Stimulated activated naive B cell treated with anti-CD40 and anti-IgM and Interleukin-4, amounts not matched to agents 10 μg/mL and 1 μg/mL and 100 μg/mL, for 72 hours (primary cell): ENCODE results near the gene RHOT2.

Experiments
- ATAC-seq, 2 donors: fragments of 150-1000 bp; cut with Tn5 transposase; replicated peaks; 2 replicates each; pipeline ENCODE4 v1.10.0; 2021; ENCODE audit warnings: moderate library complexity in 1 of 2
- DNase-seq: peaks from one replicate; pipeline ENCODE4 v3.0.0; 2021
- H3K27ac Mint-ChIP-seq: one replicate; pipeline ENCODE4 v1.8.0; 2022; ENCODE audit warnings: mild to moderate bottlenecking, mixed read lengths
- H3K27me3 Mint-ChIP-seq, 2 donors: one replicate each; pipeline ENCODE4 v1.8.0; 2022; ENCODE audit warnings: mixed read lengths in 2 of 2
- H3K36me3 Mint-ChIP-seq, 2 donors: one replicate each; pipeline ENCODE4 v1.8.0; 2022; ENCODE audit warnings: mixed read lengths in 2 of 2, mild to moderate bottlenecking in 1 of 2
- H3K4me1 Mint-ChIP-seq, 2 donors: one replicate each; pipeline ENCODE4 v1.8.0; 2022; ENCODE audit warnings: mixed read lengths in 2 of 2, mild to moderate bottlenecking in 1 of 2
- H3K4me3 Mint-ChIP-seq, 2 donors: one replicate each; pipeline ENCODE4 v1.8.0; 2022; ENCODE audit warnings: mild to moderate bottlenecking in 2 of 2, mixed read lengths in 2 of 2, moderate library complexity in 1 of 2
- H3K9me3 Mint-ChIP-seq, 2 donors: one replicate each; pipeline ENCODE4 v1.8.0; 2022; ENCODE audit warnings: mixed read lengths in 2 of 2, mild to moderate bottlenecking in 1 of 2

Gene RHOT2

GRCh38 chr16:674968-675883 is 7.3 kb downstream of the RHOT2 start, which contains the start of gene RHBDL1:
Gene RHBDL1, plus strand, starts transcription at chr16:675671. Its CDS starts 120 bp downstream, at chr16:675791.
- DNase-seq (no peak), ATAC-seq (no peak)
- Mint-ChIP-seq H3K4me3 (peak within 1 kb of the TSS; percentile 55 to 59), H3K27me3 (peaks cover 13 to 25% of the 10 kb centered on the region in 2 donors), H3K9me3 (no peaks in the 10 kb centered on the region), H3K27ac (peak within 1 kb of the TSS; percentile 56), H3K36me3 (peaks cover 13 to 35% of the 10 kb centered on the region in 2 donors), H3K4me1 (peaks cover 17 to 21% of the 10 kb centered on the region in 2 donors)

- H3K27me3 Mint-ChIP-seq: peaks cover 13 to 25% of the 10 kb centered on the region in 2 donors
- DNase-seq (no peak), ATAC-seq (no peak)
- H3K36me3 Mint-ChIP-seq: peaks cover 15 to 30% of the 10 kb centered on the region in 2 donors
- no peaks in the 10 kb centered on the region for H3K9me3 Mint-ChIP-seq
- H3K4me1 Mint-ChIP-seq: peaks cover 18 to 23% of the 10 kb centered on the region in 2 donors
- no peak overlapping the region for H3K4me3 Mint-ChIP-seq
- H3K27ac Mint-ChIP-seq: no peak overlapping the region
Measured at GRCh38 chr16:675884-676564, 8.1 kb downstream of the RHOT2 start.

- Mint-ChIP-seq H3K4me3 (no peak overlapping the region), H3K9me3 (no peaks in the 10 kb centered on the region)
- no peak for ATAC-seq
Measured at GRCh38 chr16:676565-676902, 8.6 kb downstream of the RHOT2 start.

GRCh38 chr16:676913-677312 is 9.0 kb downstream of the RHOT2 start:
- Mint-ChIP-seq H3K27ac (no peak overlapping the region), H3K27me3 (peaks cover 13 to 25% of the 10 kb centered on the region in 2 donors), H3K4me3 (no peak overlapping the region), H3K4me1 (peaks cover 26 to 31% of the 10 kb centered on the region in 2 donors), H3K9me3 (no peaks in the 10 kb centered on the region), H3K36me3 (peaks cover 21 to 30% of the 10 kb centered on the region in 2 donors)
- DNase-seq (no peak), ATAC-seq (no peak)

More at GRCh38 chr16:676565-676902, 8.6 kb downstream of the RHOT2 start:
- Mint-ChIP-seq H3K27me3 (peaks cover 13 to 25% of the 10 kb centered on the region in 2 donors), H3K27ac (no peak overlapping the region), H3K36me3 (peaks cover 20 to 29% of the 10 kb centered on the region in 2 donors), H3K4me1 (peaks cover 22 to 28% of the 10 kb centered on the region in 2 donors)
- DNase-seq: no peak

- Mint-ChIP-seq H3K4me3 (no peak overlapping the region), H3K27me3 (peaks cover 13 to 25% of the 10 kb centered on the region in 2 donors), H3K36me3 (peaks cover 24 to 34% of the 10 kb centered on the region in 2 donors), H3K4me1 (peaks cover 29 to 38% of the 10 kb centered on the region in 2 donors), H3K27ac (no peak overlapping the region), H3K9me3 (no peaks in the 10 kb centered on the region)
- DNase-seq: no peak
- no peak for ATAC-seq
Measured at GRCh38 chr16:677316-678190, 9.6 kb downstream of the RHOT2 start.

- no peak for ATAC-seq
- Mint-ChIP-seq H3K9me3 (no peaks in the 10 kb centered on the region), H3K27ac (no peak overlapping the region), H3K4me3 (peak overlapping the region in 1 of 2 donors; percentile 44), H3K4me1 (peaks cover 31 to 46% of the 10 kb centered on the region in 2 donors), H3K36me3 (peaks cover 22 to 36% of the 10 kb centered on the region in 2 donors), H3K27me3 (peaks cover 13 to 25% of the 10 kb centered on the region in 2 donors)
- DNase-seq: no peak
Measured at GRCh38 chr16:678209-678857, 10.4 kb downstream of the RHOT2 start.

GRCh38 chr16:678858-679813 is 11.2 kb downstream of the RHOT2 start:
- Mint-ChIP-seq H3K27me3 (peaks cover 13 to 25% of the 10 kb centered on the region in 2 donors), H3K4me1 (peaks cover 34 to 51% of the 10 kb centered on the region in 2 donors), H3K4me3 (peak overlapping the region; percentile 88 to 91), H3K27ac (peak overlapping the region; percentile 82), H3K9me3 (no peaks in the 10 kb centered on the region), H3K36me3 (peaks cover 22 to 35% of the 10 kb centered on the region in 2 donors)
- peak; percentile 12 to 15 for ATAC-seq
- DNase-seq: peak; percentile 30

GRCh38 chr16:679814-680624 is 12.1 kb downstream of the RHOT2 start, which contains the start of gene STUB1:
Gene STUB1, plus strand, starts transcription at chr16:680410. Its CDS starts 116 bp downstream, at chr16:680526.
- H3K27ac Mint-ChIP-seq: peak within 1 kb of the TSS; percentile 94
- H3K4me3 Mint-ChIP-seq: peak within 1 kb of the TSS; percentile 89 to 91
- DNase-seq (peak; percentile 83), ATAC-seq (peak; percentile 53 to 64)
- peaks cover 10 to 21% of the 10 kb centered on the region in 2 donors for H3K27me3 Mint-ChIP-seq
- H3K36me3 Mint-ChIP-seq: peaks cover 21 to 36% of the 10 kb centered on the region in 2 donors
- peaks cover 33 to 55% of the 10 kb centered on the region in 2 donors for H3K4me1 Mint-ChIP-seq
- no peaks in the 10 kb centered on the region for H3K9me3 Mint-ChIP-seq

- no peak for DNase-seq
- Mint-ChIP-seq H3K27ac (no peak overlapping the region), H3K4me3 (peak overlapping the region; percentile 89 to 91), H3K36me3 (peaks cover 21 to 37% of the 10 kb centered on the region in 2 donors), H3K9me3 (no peaks in the 10 kb centered on the region), H3K27me3 (peaks cover 6 to 16% of the 10 kb centered on the region in 2 donors), H3K4me1 (peaks cover 29 to 52% of the 10 kb centered on the region in 2 donors)
- no peak for ATAC-seq
Measured at GRCh38 chr16:680625-680945, 12.7 kb downstream of the RHOT2 start.

GRCh38 chr16:680967-681745 is 13.2 kb downstream of the RHOT2 start:
- Mint-ChIP-seq H3K4me1 (peaks cover 30 to 58% of the 10 kb centered on the region in 2 donors), H3K4me3 (peak overlapping the region; percentile 78 to 91), H3K9me3 (no peaks in the 10 kb centered on the region), H3K27ac (peak overlapping the region; percentile 79), H3K36me3 (peaks cover 21 to 43% of the 10 kb centered on the region in 2 donors), H3K27me3 (peaks cover 6 to 16% of the 10 kb centered on the region in 2 donors)
- ATAC-seq: no peak
- DNase-seq: no peak

- no peaks in the 10 kb centered on the region for H3K9me3 Mint-ChIP-seq
- peaks cover 29 to 60% of the 10 kb centered on the region in 2 donors for H3K4me1 Mint-ChIP-seq
- H3K27ac Mint-ChIP-seq: peak overlapping the region; percentile 79
- DNase-seq: no peak
- no peak for ATAC-seq
- H3K4me3 Mint-ChIP-seq: peak overlapping the region; percentile 78 to 91
- H3K36me3 Mint-ChIP-seq: peaks cover 21 to 47% of the 10 kb centered on the region in 2 donors
- peaks cover 2 to 13% of the 10 kb centered on the region in 2 donors for H3K27me3 Mint-ChIP-seq
Measured at GRCh38 chr16:681746-682427, 14.0 kb downstream of the RHOT2 start.
